ENCODE results near the gene NEU4. TPM values are rescaled to one million over a fixed set of nuclear protein-coding genes. Genes with fewer than 3 reads are reported as not detected.
"Not testable (repeated sequence)": the region's sequence is repeated elsewhere in the genome, so short reads cannot be mapped to it uniquely, and the experiment has no call there.

The NEU4 gene
- total RNA-seq, 1 donor from 2014 or later, result 0.80 TPM

- Mint-ChIP-seq H3K27me3 (ENCODE audit: insufficient read depth) (no peaks in the 10 kb centered on the region), H3K27ac (no peak overlapping the region), H3K9me3 (no peaks in the 10 kb centered on the region), H3K4me1 (ENCODE audit: low read depth) (peaks cover 7% of the 10 kb centered on the region), H3K36me3 (ENCODE audit: low read depth) (no peaks in the 10 kb centered on the region), H3K4me3 (no peak overlapping the region)
- intact Hi-C loops (cut with micrococcal nuclease), result no loop called here
- DNase-seq (ENCODE audit: low spot score), result no peak
Measured at GRCh38 chr2:241816431-241817121, 7.6 kb downstream of the NEU4 start.

GRCh38 chr2:241817126-241817820 lies 8.3 kb downstream of the NEU4 start:
- no peak overlapping the region for H3K27ac Mint-ChIP-seq
- intact Hi-C loops (cut with micrococcal nuclease), result no loop called here
- DNase-seq (ENCODE audit: low spot score), result no peak
- no peak overlapping the region for H3K4me3 Mint-ChIP-seq
- H3K4me1 Mint-ChIP-seq (ENCODE audit: low read depth), result peaks cover 7% of the 10 kb centered on the region
- H3K27me3 Mint-ChIP-seq (ENCODE audit: insufficient read depth), result no peaks in the 10 kb centered on the region
- no peaks in the 10 kb centered on the region for H3K36me3 Mint-ChIP-seq (ENCODE audit: low read depth)
- no peaks in the 10 kb centered on the region for H3K9me3 Mint-ChIP-seq

GRCh38 chr2:241817821-241818215 lies 8.8 kb downstream of the NEU4 start:
- H3K27ac Mint-ChIP-seq; DNase-seq (ENCODE audit: low spot score); H3K36me3 Mint-ChIP-seq (ENCODE audit: low read depth); H3K4me3 Mint-ChIP-seq; H3K27me3 Mint-ChIP-seq (ENCODE audit: insufficient read depth); intact Hi-C loops (cut with micrococcal nuclease); H3K9me3 Mint-ChIP-seq; H3K4me1 Mint-ChIP-seq (ENCODE audit: low read depth): not testable (repeated sequence)

GRCh38 chr2:241818229-241818942 lies 9.4 kb downstream of the NEU4 start:
- no peak for DNase-seq (ENCODE audit: low spot score)
- Mint-ChIP-seq H3K36me3 (ENCODE audit: low read depth) (no peaks in the 10 kb centered on the region), H3K4me1 (ENCODE audit: low read depth) (peaks cover 7% of the 10 kb centered on the region), H3K27ac (no peak overlapping the region), H3K9me3 (peaks cover 9% of the 10 kb centered on the region), H3K27me3 (ENCODE audit: insufficient read depth) (peaks cover 4% of the 10 kb centered on the region), H3K4me3 (no peak overlapping the region)
- intact Hi-C loops (cut with micrococcal nuclease), result no loop called here

- intact Hi-C loops (cut with micrococcal nuclease), result no loop called here
- peaks cover 4% of the 10 kb centered on the region for H3K27me3 Mint-ChIP-seq (ENCODE audit: insufficient read depth)
- H3K36me3 Mint-ChIP-seq (ENCODE audit: low read depth), result no peaks in the 10 kb centered on the region
- no peak overlapping the region for H3K4me3 Mint-ChIP-seq
- DNase-seq (ENCODE audit: low spot score), result no peak
- peaks cover 7% of the 10 kb centered on the region for H3K4me1 Mint-ChIP-seq (ENCODE audit: low read depth)
- no peak overlapping the region for H3K27ac Mint-ChIP-seq
- peaks cover 13% of the 10 kb centered on the region for H3K9me3 Mint-ChIP-seq
Measured at GRCh38 chr2:241818943-241819270, 9.9 kb downstream of the NEU4 start.

GRCh38 chr2:241819947-241820624 lies 11.1 kb downstream of the NEU4 start:
- DNase-seq (ENCODE audit: low spot score); intact Hi-C loops (cut with micrococcal nuclease); H3K27ac Mint-ChIP-seq; H3K4me1 Mint-ChIP-seq (ENCODE audit: low read depth); H3K4me3 Mint-ChIP-seq; H3K36me3 Mint-ChIP-seq (ENCODE audit: low read depth); H3K27me3 Mint-ChIP-seq (ENCODE audit: insufficient read depth): not testable (repeated sequence)
- H3K9me3 Mint-ChIP-seq, result peaks cover 13% of the 10 kb centered on the region

- DNase-seq (ENCODE audit: low spot score), result no peak
- Mint-ChIP-seq H3K27me3 (ENCODE audit: insufficient read depth) (peaks cover 8% of the 10 kb centered on the region), H3K4me3 (no peak overlapping the region), H3K4me1 (ENCODE audit: low read depth) (peaks cover 7% of the 10 kb centered on the region), H3K27ac (no peak overlapping the region), H3K36me3 (ENCODE audit: low read depth) (no peaks in the 10 kb centered on the region), H3K9me3 (peaks cover 18% of the 10 kb centered on the region)
- intact Hi-C loops (cut with micrococcal nuclease), result no loop called here
Measured at GRCh38 chr2:241820625-241821384, 11.8 kb downstream of the NEU4 start.

GRCh38 chr2:241821460-241822263 lies 12.7 kb downstream of the NEU4 start:
- H3K4me3 Mint-ChIP-seq, result no peak overlapping the region
- H3K4me1 Mint-ChIP-seq (ENCODE audit: low read depth), result peaks cover 7% of the 10 kb centered on the region
- peaks cover 21% of the 10 kb centered on the region for H3K9me3 Mint-ChIP-seq
- intact Hi-C loops (cut with micrococcal nuclease), result no loop called here
- H3K27ac Mint-ChIP-seq, result no peak overlapping the region
- H3K27me3 Mint-ChIP-seq (ENCODE audit: insufficient read depth), result peaks cover 8% of the 10 kb centered on the region
- no peaks in the 10 kb centered on the region for H3K36me3 Mint-ChIP-seq (ENCODE audit: low read depth)
- no peak for DNase-seq (ENCODE audit: low spot score)

GRCh38 chr2:241822264-241822623 lies 13.3 kb downstream of the NEU4 start:
- no peak overlapping the region for H3K27ac Mint-ChIP-seq
- intact Hi-C loops (cut with micrococcal nuclease), result no loop called here
- H3K9me3 Mint-ChIP-seq, result peaks cover 27% of the 10 kb centered on the region
- no peaks in the 10 kb centered on the region for H3K36me3 Mint-ChIP-seq (ENCODE audit: low read depth)
- no peak for DNase-seq (ENCODE audit: low spot score)
- H3K4me1 Mint-ChIP-seq (ENCODE audit: low read depth), result peaks cover 5% of the 10 kb centered on the region
- no peak overlapping the region for H3K4me3 Mint-ChIP-seq
- peaks cover 9% of the 10 kb centered on the region for H3K27me3 Mint-ChIP-seq (ENCODE audit: insufficient read depth)

GRCh38 chr2:241823531-241824437 lies 14.8 kb downstream of the NEU4 start:
- H3K4me3 Mint-ChIP-seq; H3K36me3 Mint-ChIP-seq (ENCODE audit: low read depth); H3K4me1 Mint-ChIP-seq (ENCODE audit: low read depth); H3K27ac Mint-ChIP-seq; intact Hi-C loops (cut with micrococcal nuclease); DNase-seq (ENCODE audit: low spot score); H3K27me3 Mint-ChIP-seq (ENCODE audit: insufficient read depth): not testable (repeated sequence)
- peaks cover 40% of the 10 kb centered on the region for H3K9me3 Mint-ChIP-seq

- H3K27me3 Mint-ChIP-seq (ENCODE audit: insufficient read depth), result peaks cover 19% of the 10 kb centered on the region
- H3K9me3 Mint-ChIP-seq, result peaks cover 39% of the 10 kb centered on the region
- no peaks in the 10 kb centered on the region for H3K36me3 Mint-ChIP-seq (ENCODE audit: low read depth)
- H3K27ac Mint-ChIP-seq, result no peak overlapping the region
- intact Hi-C loops (cut with micrococcal nuclease), result no loop called here
- DNase-seq (ENCODE audit: low spot score), result no peak
- no peak overlapping the region for H3K4me3 Mint-ChIP-seq
- H3K4me1 Mint-ChIP-seq (ENCODE audit: low read depth), result no peaks in the 10 kb centered on the region
Measured at GRCh38 chr2:241827394-241827793, 18.4 kb downstream of the NEU4 start.

Data from activated T-helper 1 cell treated with anti-CD3 and anti-CD28 coated beads, Interleukin-12 subunit alpha, Interleukin-12 subunit beta, Interleukin-2, Interleukin-4 antibody, amounts not matched to agents 30 ng/mL and 10 ng/mL and 1 ng/mL, durations not matched to agents 14 hours and 24 hours and 36 hours (primary cell).